Measurements from ENCODE around the gene ANXA3.

Gene ANXA3

GRCh38 chr4:78645853-78646757 is 94.5 kb downstream of the ANXA3 start:
- DNase-seq, result no peak

- DNase-seq, result no peak
Observed at GRCh38 chr4:78647272-78647671, 95.7 kb downstream of the ANXA3 start.

GRCh38 chr4:78648640-78649363 is 97.2 kb downstream of the ANXA3 start:
- DNase-seq, result no peak

GRCh38 chr4:78650106-78651024 is 98.8 kb downstream of the ANXA3 start:
- no peak for DNase-seq

- no peak for DNase-seq
Observed at GRCh38 chr4:78651250-78651860, 99.8 kb downstream of the ANXA3 start.

- DNase-seq, result no peak
Observed at GRCh38 chr4:78652282-78652876, 100.8 kb downstream of the ANXA3 start.

GRCh38 chr4:78653655-78654054 is 102.1 kb downstream of the ANXA3 start:
- no peak for DNase-seq

- DNase-seq, result no peak
Observed at GRCh38 chr4:78654807-78655206, 103.2 kb downstream of the ANXA3 start.

GRCh38 chr4:78656968-78657445 is 105.4 kb downstream of the ANXA3 start:
- no peak for DNase-seq

- no peak for DNase-seq
Observed at GRCh38 chr4:78659264-78659663, 107.7 kb downstream of the ANXA3 start.

- no peak for DNase-seq
Observed at GRCh38 chr4:78659665-78660064, 108.1 kb downstream of the ANXA3 start.

Data from activated CD4-positive, CD25-positive, alpha-beta regulatory T cell treated with anti-CD3 and anti-CD28 coated beads, Interleukin-2, amount 50 U/mL, for 72 hours (primary cell).